Measurements from ENCODE around the gene SMIM36. TPM values are rescaled to one million over a fixed set of nuclear protein-coding genes. Genes with fewer than 3 reads are reported as not detected.

The SMIM36 gene
- total and polyA plus RNA-seq, 2 of the 8 experiments (the other 6 are each of a cell fraction or from before 2014, with no cell fraction given): not detected

GRCh38 chr17:55496094-55496881 lies 15.0 kb downstream of the SMIM36 start:
- H3K56ac ChIP-seq (replicated peaks; ENCODE audit: insufficient read length, low read depth, low read length): no peak overlapping the region
- no peak overlapping the region for H4K91ac ChIP-seq (replicated peaks; ENCODE audit: insufficient read length, low read length)
- H2BK120ac ChIP-seq (replicated peaks; ENCODE audit: low read depth, low read length): no peak overlapping the region
- H3K36me3 ChIP-seq (ENCODE audit: control insufficient read depth in 2 of 4, insufficient read depth in 4 of 4, low read length in 3 of 4): no peaks in the 10 kb centered on the region
- no peaks in the 10 kb centered on the region for H4K20me1 ChIP-seq (replicated peaks in 1 of 2; ENCODE audit: control insufficient read depth in 1 of 2, insufficient read depth in 2 of 2, low read length in 2 of 2)
- H4K5ac ChIP-seq (ENCODE audit: insufficient read length, low read depth, low read length): no peak overlapping the region
- no peaks in the 10 kb centered on the region for H3K79me1 ChIP-seq (ENCODE audit: low read depth, low read length)
- DNase-seq (ENCODE audit: low read depth in 1 of 2, low spot score in 2 of 2): no peak
- ChIA-PET POLR2A (ENCODE audit: partially characterized antibody) (no interaction called here), CTCF (ENCODE audit: partially characterized antibody) (interaction anchor here (1.0 kb wide), 2 partner anchors 255 to 309 kb away, joined by 3 to 5 read pairs; partner anchors contain the start of gene PCTP)
- no peak overlapping the region for H3K27ac ChIP-seq (ENCODE audit: low read depth, low read length)
- no peak overlapping the region for H3K14ac ChIP-seq (ENCODE audit: insufficient read length)
- H2AFZ ChIP-seq (ENCODE audit: low read length): 0 out of 2 replicates have a peak overlapping the region, but pooled peaks have one; percentile 9
- H3K79me2 ChIP-seq (ENCODE audit: control insufficient read depth in 1 of 2, insufficient read depth in 2 of 2, low read length in 2 of 2): no peaks in the 10 kb centered on the region
- no peak overlapping the region for H3K4me2 ChIP-seq (ENCODE audit: insufficient read depth in 1 of 2, low read depth in 2 of 2, low read length in 2 of 2)
- H3K27me3 ChIP-seq (replicated peaks in 1 of 4; ENCODE audit: control insufficient read depth in 3 of 4, extremely low read depth in 1 of 4, insufficient read depth in 3 of 4, low read length in 3 of 4): no peaks in the 10 kb centered on the region
- no peak for FAIRE-seq
- no peaks in the 10 kb centered on the region for H3K23me2 ChIP-seq (ENCODE audit: low read depth, low read length)
- H2BK15ac ChIP-seq (ENCODE audit: low read length): no peak overlapping the region
- 88% methylated on average over 8 of the region's 8 CpGs; no CpG with 5 or more reads in 1 of the 2 experiments for WGBS, 2 experiments (ENCODE audit: extremely low coverage in 1 of 2, insufficient coverage in 1 of 2, insufficient read length in 1 of 2, insufficient replicate concordance in 2 of 2, low coverage in 1 of 2, low lambda C conversion rate in 2 of 2, missing lambda C conversion rate in 1 of 2)
- H2AK5ac ChIP-seq (ENCODE audit: low read depth, low read length): no peak overlapping the region
- H3K4ac ChIP-seq (replicated peaks; ENCODE audit: insufficient read length, low read depth, low read length): no peak overlapping the region
- H3K4me1 ChIP-seq (replicated peaks in 1 of 4; ENCODE audit: control insufficient read depth in 3 of 4, insufficient read depth in 4 of 4, low read length in 3 of 4): peaks cover 0 to 8% (median 1%) of the 10 kb centered on the region in 4 experiments; a peak in 3 of 7 replicates
- H4K8ac ChIP-seq (ENCODE audit: extremely low read depth, insufficient read depth, low read length): no peak overlapping the region
- no peaks in the 10 kb centered on the region for H3K9me3 ChIP-seq (ENCODE audit: insufficient read depth in 2 of 2, low read depth in 1 of 2, low read length in 1 of 2)
- H2BK5ac ChIP-seq (ENCODE audit: low read depth, low read length): no peak overlapping the region
- H3K23ac ChIP-seq (ENCODE audit: insufficient read length): no peak overlapping the region
- no peak overlapping the region for H3K18ac ChIP-seq (ENCODE audit: extremely low read depth, low read length)
- H3K9ac ChIP-seq (replicated peaks in 1 of 4; ENCODE audit: extremely low read depth in 1 of 4, low read depth in 3 of 4, low read length in 3 of 4): no peak overlapping the region
- H3K4me3 ChIP-seq (ENCODE audit: extremely low read depth in 1 of 4, insufficient read depth in 2 of 4, low read depth in 3 of 4, low read length in 4 of 4): no peak overlapping the region
- TF ChIP-seq ASH2L (IDR thresholded peaks at IDR 0.05; ENCODE audit: low read length) (no peak), SP4 (IDR thresholded peaks at IDR 0.05; ENCODE audit: low read length) (no peak), BACH1 (IDR thresholded peaks at IDR 0.05; ENCODE audit: low read length) (no peak), CHD2 (IDR thresholded peaks at IDR 0.05; ENCODE audit: low read length) (no peak), POLR2A (IDR thresholded peaks at IDR 0.05; ENCODE audit: control extremely low read depth in 1 of 2, low read depth in 2 of 2, low read length in 2 of 2) (no peak), SIN3A (conservative IDR thresholded peaks at IDR 0.05 in 1 of 2, IDR thresholded peaks at IDR 0.05 in 1 of 2; ENCODE audit: low read depth in 1 of 2, low read length in 2 of 2) (no peak), KDM1A (IDR thresholded peaks at IDR 0.05; ENCODE audit: borderline replicate concordance, low read length) (no peak), CEBPB (IDR thresholded peaks at IDR 0.05; ENCODE audit: low read depth, low read length) (no peak), TAF7 (optimal IDR thresholded peaks at IDR 0.05; ENCODE audit: borderline replicate concordance, low read depth, low read length) (no peak), EGR1 (IDR thresholded peaks at IDR 0.05; ENCODE audit: borderline replicate concordance, low read depth, low read length) (no peak), NANOG (IDR thresholded peaks at IDR 0.05; ENCODE audit: insufficient read depth, low read depth, low read length, poor library complexity, severe bottlenecking) (no peak), HDAC2 (IDR thresholded peaks at IDR 0.05; ENCODE audit: borderline replicate concordance in 1 of 2, low read depth in 2 of 2, low read length in 2 of 2) (no peak)
- H2BK12ac ChIP-seq (ENCODE audit: low read depth, low read length): no peak overlapping the region
- H2BK20ac ChIP-seq (ENCODE audit: low read length): no peak overlapping the region

All from H1 (cell line).